GM18951 (cell line): ENCODE data around the gene CSTPP1.

Experiments used
- POLR2A ChIP-seq: IDR thresholded peaks from 4 replicates; pipeline ENCODE4 v1.6.1; 2011; ENCODE audit warnings: mild to moderate bottlenecking; ENCODE audit not compliant: insufficient read length, insufficient read depth; ENCODE audit errors: extremely low read depth
- in situ Hi-C: fragments of 300-500 bp; cut with MboI; formaldehyde crosslinking; loops from one replicate; pipeline ENCODE4 v1.12.0; 2022; ENCODE audit warnings: low sequenced_read_pairs, mixed read lengths, inconsistent platforms; ENCODE audit not compliant: unreplicated experiment

The CSTPP1 gene

GRCh38 chr11:46936138-46937110 lies at the start of gene CSTPP1:
CSTPP1 (plus strand) TSS chr11:46936761; CDS start chr11:46936806, 45 bp downstream.
- in situ Hi-C loops: no loop called here
- TF ChIP-seq POLR2A: peak; percentile 52

DNA sequence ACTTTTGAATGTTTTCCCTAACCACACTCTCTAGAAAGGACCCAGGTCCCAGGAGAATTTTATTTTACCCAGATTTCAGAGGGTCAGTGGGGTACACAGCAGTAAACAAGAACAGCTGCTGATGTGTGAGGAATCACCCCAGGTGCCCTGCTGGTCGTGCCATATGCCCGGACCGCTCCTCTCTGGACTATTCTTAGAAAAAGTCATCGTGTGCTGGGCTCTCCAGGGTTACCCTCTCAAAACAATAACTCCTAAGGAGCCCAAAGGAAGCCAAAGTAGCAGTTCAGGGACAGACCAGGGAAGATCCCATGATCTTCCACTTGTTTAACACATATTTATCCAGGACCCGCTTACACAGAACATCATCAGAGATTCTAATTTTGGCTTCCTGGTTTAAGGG lies 47.9 kb upstream of the CSTPP1 start:
- no peak for TF ChIP-seq POLR2A
- in situ Hi-C loops: loop anchor here (10.0 kb wide), 1 partner anchor 266 kb away; no protein-coding TSS in a partner anchor

- in situ Hi-C loops: loop anchor here (10.0 kb wide), 1 partner anchor 266 kb away; no protein-coding TSS in a partner anchor
- no peak for TF ChIP-seq POLR2A
Observed at GRCh38 chr11:46889251-46889650, 47.3 kb upstream of the CSTPP1 start.

GRCh38 chr11:46889689-46890475 lies 46.7 kb upstream of the CSTPP1 start:
- in situ Hi-C loops: loop anchor here (10.0 kb wide), 1 partner anchor 265 kb away; no protein-coding TSS in a partner anchor
- TF ChIP-seq POLR2A: no peak

DNA sequence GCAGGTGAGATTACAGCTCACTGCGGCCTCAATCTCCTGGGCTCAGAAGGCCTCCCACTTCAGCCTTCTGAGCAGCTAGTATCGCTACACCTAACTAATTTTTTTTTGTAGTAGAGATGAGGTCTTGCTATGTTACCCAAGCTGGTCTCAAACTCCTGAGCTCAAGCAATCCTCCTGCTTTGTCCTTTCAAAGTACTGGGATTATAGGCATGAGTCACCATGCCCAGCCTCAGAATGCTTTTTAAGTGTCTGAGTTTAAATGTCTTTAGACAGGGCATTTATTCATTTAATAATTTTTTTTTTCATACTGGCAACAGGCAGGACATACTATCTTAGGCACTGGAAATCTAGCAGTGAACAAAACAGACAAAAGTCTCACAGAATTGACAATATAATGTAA lies 45.9 kb upstream of the CSTPP1 start:
- no peak for TF ChIP-seq POLR2A
- in situ Hi-C loops: no loop called here

GRCh38 chr11:46892109-46892508 lies 44.5 kb upstream of the CSTPP1 start:
- in situ Hi-C loops: no loop called here
- no peak for TF ChIP-seq POLR2A

- TF ChIP-seq POLR2A: no peak
- in situ Hi-C loops: no loop called here
Observed at GRCh38 chr11:46892838-46893237, 43.7 kb upstream of the CSTPP1 start.

- in situ Hi-C loops: no loop called here
Observed at GRCh38 chr11:46894506-46894905, 42.1 kb upstream of the CSTPP1 start.

DNA sequence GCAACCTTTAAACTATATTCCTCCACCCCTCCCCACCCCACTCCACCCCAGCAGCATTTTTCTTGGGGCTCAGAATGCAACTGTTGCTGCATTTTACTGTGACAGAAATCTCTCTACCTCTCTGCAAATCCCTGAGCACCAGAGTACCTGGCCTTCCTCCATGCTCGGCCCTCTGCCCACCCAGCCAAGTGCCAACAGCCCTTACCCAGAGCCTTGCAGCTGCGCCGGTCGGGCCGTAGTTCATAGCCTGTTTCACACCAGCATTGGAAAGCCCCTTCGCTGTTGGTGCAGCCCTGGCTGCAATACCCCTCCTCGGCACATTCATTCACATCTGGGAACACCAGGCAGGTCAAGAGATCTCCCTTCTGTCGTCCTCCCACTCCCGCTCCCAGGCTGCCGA lies 41.6 kb upstream of the CSTPP1 start:
- TF ChIP-seq POLR2A: no peak
- in situ Hi-C loops: no loop called here

More at GRCh38 chr11:46894506-46894905, 42.1 kb upstream of the CSTPP1 start:
- TF ChIP-seq POLR2A: no peak

- in situ Hi-C loops: no loop called here
- TF ChIP-seq POLR2A: no peak
Observed at GRCh38 chr11:46895821-46896220, 40.7 kb upstream of the CSTPP1 start.

GRCh38 chr11:46896719-46897406 lies 39.7 kb upstream of the CSTPP1 start:
- in situ Hi-C loops: no loop called here
- no peak for TF ChIP-seq POLR2A

- in situ Hi-C loops: no loop called here
- no peak for TF ChIP-seq POLR2A
Observed at GRCh38 chr11:46898396-46899095, 38.0 kb upstream of the CSTPP1 start.
